Vagina (tissue), 2 donors: ENCODE data around the gene CERK.

ENCODE experiments used
- CTCF ChIP-seq, 3 experiments: fragments of 450-650 bp in 2 of 3; fragments of 200-600 bp in 1 of 3; sonication (generic) in 1 of 3; IDR thresholded peaks; one replicate each; pipeline ENCODE4 v1.5.1; 2017 to 2019; ENCODE audit warnings: antibody characterized with exemption in 3 of 3, mild to moderate bottlenecking in 2 of 3, moderate library complexity in 2 of 3
- POLR2A ChIP-seq, 2 donors: fragments of 450-650 bp; IDR thresholded peaks; one replicate each; pipeline ENCODE4 v1.6.1; 2017; ENCODE audit warnings: antibody characterized with exemption in 2 of 2, mild to moderate bottlenecking in 2 of 2, moderate library complexity in 2 of 2
- POLR2AphosphoS5 ChIP-seq, 2 donors: sonication (generic); formaldehyde crosslinking; IDR thresholded peaks; one replicate each; pipeline ENCODE4 v1.9.0; 2017; ENCODE audit warnings: antibody characterized with exemption in 2 of 2, mild to moderate bottlenecking in 2 of 2, low read depth in 1 of 2; ENCODE audit not compliant: insufficient read depth in 1 of 2

GRCh38 chr22:46703996-46704370, 34.1 kb downstream of the CERK start:
- no peak for TF ChIP-seq CTCF (IDR thresholded peaks at IDR 0.05)
- no peak for TF ChIP-seq POLR2A (IDR thresholded peaks at IDR 0.05)
- no peak for TF ChIP-seq POLR2AphosphoS5 (IDR thresholded peaks at IDR 0.05; ENCODE audit: insufficient read depth in 1 of 2, low read depth in 1 of 2)
